DOHH2 (cell line): ENCODE results near the gene HERC5.
"Not testable (repeated sequence)": the region's sequence is repeated elsewhere in the genome, so short reads cannot be mapped to it uniquely, and the experiment has no call there.

Source experiments
- CTCF ChIP-seq: fragments of 200-600 bp; sonication (generic); IDR thresholded peaks from one replicate; pipeline ENCODE4 v1.5.1; 2014; ENCODE audit warnings: antibody characterized with exemption, mild to moderate bottlenecking, low read depth, low read length; ENCODE audit not compliant: poor library complexity, severe bottlenecking
- EZH2phosphoT487 ChIP-seq: fragments of 200-600 bp; sonication (generic); IDR thresholded peaks from 2 replicates; pipeline ENCODE4 v1.6.1; 2017; ENCODE audit warnings: borderline replicate concordance, mild to moderate bottlenecking, antibody characterized with exemption, low read length, moderate library complexity, mixed read lengths

- not testable (repeated sequence) for TF ChIP-seq CTCF, EZH2phosphoT487
These were observed 19.0 kb upstream of the HERC5 start for GRCh38 chr4:88437873-88438272.
